DOHH2 (cell line): Measurements from ENCODE around the gene TXNDC5.

ENCODE experiments used
- EZH2phosphoT487 ChIP-seq: fragments of 200-600 bp; sonication (generic); IDR thresholded peaks from 2 replicates; pipeline ENCODE4 v1.6.1; 2017; ENCODE audit warnings: borderline replicate concordance, mild to moderate bottlenecking, antibody characterized with exemption, low read length, moderate library complexity, mixed read lengths
- TF ChIP-seq, protein P1 (sequence below): fragments of 200-600 bp; sonication (generic); IDR thresholded peaks from one replicate; pipeline ENCODE4 v1.5.1; 2014; ENCODE audit warnings: antibody characterized with exemption, mild to moderate bottlenecking, low read depth, low read length; ENCODE audit not compliant: poor library complexity, severe bottlenecking

DNA sequence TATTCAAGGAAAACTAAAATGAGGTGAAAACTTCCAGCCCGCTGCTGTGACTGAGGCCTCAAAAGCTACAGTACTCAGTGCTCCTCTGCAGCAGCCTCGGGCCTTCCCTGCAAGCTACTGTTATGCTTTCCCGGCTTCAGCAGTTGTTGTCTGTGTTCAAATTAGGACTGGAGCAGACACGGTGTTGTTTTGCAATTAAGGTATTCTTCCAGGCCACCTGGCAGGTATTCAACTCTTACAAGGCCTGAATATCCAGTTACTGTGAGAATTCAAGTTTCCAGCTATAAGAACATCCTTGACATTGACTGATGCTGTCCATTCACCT lies 10.7 kb downstream of the TXNDC5 start:
- TF ChIP-seq, protein P1, sequence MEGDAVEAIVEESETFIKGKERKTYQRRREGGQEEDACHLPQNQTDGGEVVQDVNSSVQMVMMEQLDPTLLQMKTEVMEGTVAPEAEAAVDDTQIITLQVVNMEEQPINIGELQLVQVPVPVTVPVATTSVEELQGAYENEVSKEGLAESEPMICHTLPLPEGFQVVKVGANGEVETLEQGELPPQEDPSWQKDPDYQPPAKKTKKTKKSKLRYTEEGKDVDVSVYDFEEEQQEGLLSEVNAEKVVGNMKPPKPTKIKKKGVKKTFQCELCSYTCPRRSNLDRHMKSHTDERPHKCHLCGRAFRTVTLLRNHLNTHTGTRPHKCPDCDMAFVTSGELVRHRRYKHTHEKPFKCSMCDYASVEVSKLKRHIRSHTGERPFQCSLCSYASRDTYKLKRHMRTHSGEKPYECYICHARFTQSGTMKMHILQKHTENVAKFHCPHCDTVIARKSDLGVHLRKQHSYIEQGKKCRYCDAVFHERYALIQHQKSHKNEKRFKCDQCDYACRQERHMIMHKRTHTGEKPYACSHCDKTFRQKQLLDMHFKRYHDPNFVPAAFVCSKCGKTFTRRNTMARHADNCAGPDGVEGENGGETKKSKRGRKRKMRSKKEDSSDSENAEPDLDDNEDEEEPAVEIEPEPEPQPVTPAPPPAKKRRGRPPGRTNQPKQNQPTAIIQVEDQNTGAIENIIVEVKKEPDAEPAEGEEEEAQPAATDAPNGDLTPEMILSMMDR, result no peak
- no peak for TF ChIP-seq EZH2phosphoT487
